T-helper 1 cell treated with Interleukin-12 subunit alpha and Interleukin-12 subunit beta and Interleukin-4 antibody, amounts not matched to agents 30 μg/mL and 1 μg/mL, for 36 hours (primary cell): ENCODE results near the gene SFXN4.
A peak's percentile ranks its signal among the peaks of the same experiment; 100 is the strongest.
"Not testable (repeated sequence)": the region's sequence is repeated elsewhere in the genome, so short reads cannot be mapped to it uniquely, and the experiment has no call there.

Experiments
- H3K27ac Mint-ChIP-seq: one replicate; pipeline ENCODE4 v1.8.0; 2021; ENCODE audit warnings: mild to moderate bottlenecking, mixed read lengths
- H3K27me3 Mint-ChIP-seq: one replicate; pipeline ENCODE4 v1.8.0; 2021; ENCODE audit warnings: low read depth, mixed read lengths
- H3K36me3 Mint-ChIP-seq: one replicate; pipeline ENCODE4 v1.8.0; 2021; ENCODE audit warnings: low read depth, mixed read lengths
- H3K4me1 Mint-ChIP-seq: one replicate; pipeline ENCODE4 v1.8.0; 2021; ENCODE audit warnings: low read depth, mixed read lengths
- H3K4me3 Mint-ChIP-seq: one replicate; pipeline ENCODE4 v1.8.0; 2021; ENCODE audit warnings: mild to moderate bottlenecking, moderate library complexity, mixed read lengths
- H3K9me3 Mint-ChIP-seq: one replicate; pipeline ENCODE4 v1.8.0; 2021; ENCODE audit warnings: mixed read lengths

Gene SFXN4

DNA sequence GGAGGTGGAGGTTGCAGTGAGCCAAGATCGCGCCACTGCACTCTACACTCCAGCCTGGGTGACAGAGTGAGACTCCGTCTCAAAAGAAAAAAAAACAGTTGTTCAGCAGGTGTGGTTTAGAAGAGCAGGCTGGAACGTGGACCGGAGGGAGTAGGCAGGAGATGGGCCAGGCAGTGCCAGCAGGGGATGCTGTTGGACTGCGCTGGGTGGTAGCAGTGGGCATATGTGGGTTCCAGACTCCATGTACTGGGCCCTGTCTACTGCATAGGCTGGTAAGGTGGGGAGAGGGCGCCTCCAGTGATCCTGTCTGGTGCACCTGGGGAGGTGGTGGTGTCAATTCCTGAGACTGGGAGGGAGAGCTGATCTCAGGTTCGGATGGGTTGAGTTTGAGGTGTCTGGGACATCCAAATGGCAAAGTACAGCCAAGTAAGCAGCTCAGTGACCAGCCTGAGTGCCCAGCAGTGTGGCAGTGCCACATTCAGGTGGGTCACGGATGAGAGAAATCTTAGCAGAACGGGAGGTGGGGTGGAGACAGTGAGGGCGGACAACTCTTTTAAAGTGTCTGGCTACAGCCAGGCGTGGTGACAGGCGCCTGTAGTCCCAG lies 25.9 kb downstream of the SFXN4 start:
- Mint-ChIP-seq H3K36me3 (peaks cover 18% of the 10 kb centered on the region), H3K27me3 (no peaks in the 10 kb centered on the region), H3K4me1 (peaks cover 22% of the 10 kb centered on the region), H3K9me3 (no peaks in the 10 kb centered on the region), H3K4me3 (no peak overlapping the region), H3K27ac (peak overlapping the region; percentile 20)

DNA sequence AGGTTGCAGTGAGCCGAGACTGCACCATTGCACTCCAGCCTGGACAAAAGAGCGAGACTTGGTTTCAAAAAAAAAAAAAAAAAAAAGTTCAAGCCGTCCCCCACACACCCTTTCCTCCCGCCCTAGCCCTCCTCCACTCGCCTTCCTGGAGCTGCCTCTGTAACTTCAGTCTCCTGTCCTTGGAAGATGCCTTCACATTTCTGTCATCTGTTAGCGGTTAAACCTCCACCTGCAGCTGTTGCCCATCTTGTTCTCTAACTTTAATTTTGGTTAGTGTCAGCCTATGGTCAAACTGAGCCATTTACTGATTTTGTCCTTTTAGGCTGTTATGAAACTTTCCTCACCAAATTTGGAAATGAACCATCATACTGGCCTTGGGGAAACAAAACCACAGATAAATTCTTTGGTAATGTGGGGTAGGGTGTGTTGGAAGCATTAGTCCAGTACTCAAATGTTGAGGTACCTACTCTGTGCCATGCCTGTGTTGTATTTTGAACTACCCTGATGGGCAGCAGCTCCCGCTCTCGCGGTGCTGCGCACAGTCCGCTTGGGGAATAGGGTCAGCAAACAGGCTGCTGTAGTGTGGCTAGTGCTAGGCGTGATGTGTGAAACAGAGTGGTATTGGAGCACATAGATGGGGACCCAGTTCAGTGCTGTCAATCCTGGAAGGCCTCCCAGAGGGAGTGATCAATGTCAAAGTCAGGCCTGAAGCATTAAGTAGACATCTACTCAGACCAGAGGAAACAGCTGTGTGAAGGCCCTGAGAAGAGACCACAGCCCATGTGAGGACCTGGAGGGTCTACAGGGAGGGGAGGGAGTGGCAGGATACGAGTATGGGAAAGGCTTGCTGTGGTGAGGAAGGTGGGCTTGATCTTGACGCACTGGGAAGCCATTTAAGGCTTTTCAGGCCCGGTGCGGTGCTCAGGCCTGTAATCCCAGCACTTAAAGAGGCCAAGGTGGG lies 26.9 kb downstream of the SFXN4 start:
- H3K9me3 Mint-ChIP-seq, result no peaks in the 10 kb centered on the region
- peaks cover 21% of the 10 kb centered on the region for H3K36me3 Mint-ChIP-seq
- H3K27me3 Mint-ChIP-seq, result no peaks in the 10 kb centered on the region
- H3K27ac Mint-ChIP-seq, result peak overlapping the region; percentile 20
- no peak overlapping the region for H3K4me3 Mint-ChIP-seq
- peaks cover 27% of the 10 kb centered on the region for H3K4me1 Mint-ChIP-seq

DNA sequence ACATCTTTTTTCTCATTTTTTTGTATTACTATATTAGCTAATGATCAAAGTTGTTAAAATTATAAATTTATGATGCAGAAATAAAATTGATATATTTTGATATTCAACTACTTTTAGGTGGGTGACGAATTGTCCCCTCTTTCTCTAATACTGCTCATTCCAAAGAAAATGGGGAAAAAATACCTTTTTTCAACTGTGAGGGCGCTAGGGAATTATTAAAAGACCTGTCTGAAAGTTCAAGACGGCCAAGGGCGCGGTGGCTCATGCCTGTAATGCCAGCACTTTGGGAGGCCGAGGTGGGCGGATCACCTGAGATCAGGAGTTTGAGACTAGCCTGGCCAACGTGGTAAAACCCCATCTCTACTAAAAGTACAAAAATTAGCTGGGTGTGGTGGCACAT lies 27.6 kb downstream of the SFXN4 start:
- Mint-ChIP-seq H3K36me3 (peaks cover 28% of the 10 kb centered on the region), H3K4me1 (peaks cover 34% of the 10 kb centered on the region)
- not testable (repeated sequence) for H3K9me3 Mint-ChIP-seq, H3K27me3 Mint-ChIP-seq, H3K27ac Mint-ChIP-seq, H3K4me3 Mint-ChIP-seq

- Mint-ChIP-seq H3K4me3 (no peak overlapping the region), H3K27me3 (no peaks in the 10 kb centered on the region), H3K9me3 (no peaks in the 10 kb centered on the region), H3K4me1 (peaks cover 49% of the 10 kb centered on the region), H3K27ac (peak overlapping the region; percentile 42), H3K36me3 (peaks cover 42% of the 10 kb centered on the region)
Observed at GRCh38 chr10:119136084-119136483, 29.4 kb downstream of the SFXN4 start.

DNA sequence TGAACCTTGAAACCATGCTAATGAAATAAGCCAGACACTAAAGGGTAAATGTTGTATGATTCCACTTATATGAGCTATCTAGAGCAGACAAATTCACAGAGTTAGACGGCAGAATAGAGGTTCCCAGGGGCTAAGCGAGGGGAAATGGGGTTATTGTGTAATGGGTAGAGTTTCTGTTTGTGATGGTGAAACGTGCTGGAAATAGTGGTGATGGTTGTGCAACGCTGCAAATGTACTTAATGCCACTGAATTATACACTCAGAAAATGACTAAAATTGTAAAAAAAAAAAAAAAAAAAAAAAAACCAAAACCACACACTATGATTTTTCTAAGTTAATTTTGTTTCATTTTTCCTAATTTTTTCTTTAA lies 30.0 kb downstream of the SFXN4 start:
- Mint-ChIP-seq H3K4me3 (peak overlapping the region; percentile 70), H3K27me3 (no peaks in the 10 kb centered on the region), H3K36me3 (peaks cover 48% of the 10 kb centered on the region), H3K4me1 (peaks cover 55% of the 10 kb centered on the region), H3K9me3 (no peaks in the 10 kb centered on the region), H3K27ac (peak overlapping the region; percentile 42)

DNA sequence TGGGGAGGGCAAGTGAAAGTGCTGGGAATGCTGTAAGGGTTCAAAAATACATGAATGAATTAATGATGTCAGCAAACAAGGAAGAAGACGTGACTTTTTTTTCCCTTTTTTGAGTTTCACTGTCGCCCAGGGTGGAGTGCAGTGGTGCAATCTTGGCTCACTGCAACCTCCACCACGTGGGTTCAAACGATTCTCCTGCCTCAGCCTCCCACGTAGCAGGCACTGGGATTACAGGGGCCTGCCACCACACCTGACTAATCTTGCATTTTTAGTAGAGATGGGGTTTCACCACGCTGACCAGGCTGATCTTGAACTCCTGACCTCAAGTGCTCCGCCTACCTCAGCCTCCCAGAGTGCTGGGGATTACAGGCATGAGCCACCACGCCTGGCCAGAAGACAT lies 31.6 kb downstream of the SFXN4 start:
- Mint-ChIP-seq H3K36me3 (peaks cover 55% of the 10 kb centered on the region), H3K9me3 (no peaks in the 10 kb centered on the region), H3K27ac (peak overlapping the region; percentile 98), H3K4me3 (peak overlapping the region; percentile 50), H3K4me1 (peaks cover 61% of the 10 kb centered on the region), H3K27me3 (no peaks in the 10 kb centered on the region)

DNA sequence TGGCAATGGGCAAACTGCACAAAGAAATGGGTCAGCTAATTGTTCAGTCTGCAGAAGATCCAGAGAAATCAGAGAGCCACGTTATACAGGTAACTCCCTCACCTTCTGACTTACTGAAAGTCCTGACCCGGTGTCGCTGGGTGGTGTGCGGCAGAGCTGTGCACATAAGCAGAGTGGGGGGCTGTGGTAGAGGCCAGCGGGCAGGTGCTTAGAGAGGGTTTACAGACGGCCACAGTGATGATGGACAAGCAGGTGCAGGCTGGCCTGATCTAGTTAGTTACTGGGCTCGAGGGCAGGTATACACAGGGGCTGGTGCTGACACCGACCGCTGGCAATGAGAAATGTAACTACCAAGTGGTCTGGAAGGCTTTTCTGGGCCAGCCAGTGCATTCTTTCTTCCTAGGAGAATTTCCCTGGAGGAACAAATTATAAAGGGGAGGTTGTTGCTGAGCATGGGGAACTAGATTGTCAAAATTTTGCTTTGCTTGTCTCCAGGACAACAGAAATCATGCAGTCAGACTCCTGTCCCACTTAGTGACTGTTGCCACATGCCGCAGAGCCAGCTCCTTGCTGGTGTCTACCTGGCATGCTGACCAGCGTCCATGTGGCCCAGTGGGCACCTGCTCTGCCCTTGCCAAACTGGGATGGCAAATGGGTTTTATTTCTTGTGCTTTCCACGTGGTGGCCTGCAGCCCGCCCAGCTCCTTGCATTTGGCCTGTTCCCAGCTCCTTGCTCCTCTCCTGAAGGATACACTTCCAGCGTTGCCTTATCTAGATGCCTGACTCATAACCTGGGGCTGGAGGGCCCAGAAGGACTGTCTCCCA lies 32.8 kb downstream of the SFXN4 start:
- no peaks in the 10 kb centered on the region for H3K9me3 Mint-ChIP-seq
- H3K4me1 Mint-ChIP-seq, result peaks cover 56% of the 10 kb centered on the region

DNA sequence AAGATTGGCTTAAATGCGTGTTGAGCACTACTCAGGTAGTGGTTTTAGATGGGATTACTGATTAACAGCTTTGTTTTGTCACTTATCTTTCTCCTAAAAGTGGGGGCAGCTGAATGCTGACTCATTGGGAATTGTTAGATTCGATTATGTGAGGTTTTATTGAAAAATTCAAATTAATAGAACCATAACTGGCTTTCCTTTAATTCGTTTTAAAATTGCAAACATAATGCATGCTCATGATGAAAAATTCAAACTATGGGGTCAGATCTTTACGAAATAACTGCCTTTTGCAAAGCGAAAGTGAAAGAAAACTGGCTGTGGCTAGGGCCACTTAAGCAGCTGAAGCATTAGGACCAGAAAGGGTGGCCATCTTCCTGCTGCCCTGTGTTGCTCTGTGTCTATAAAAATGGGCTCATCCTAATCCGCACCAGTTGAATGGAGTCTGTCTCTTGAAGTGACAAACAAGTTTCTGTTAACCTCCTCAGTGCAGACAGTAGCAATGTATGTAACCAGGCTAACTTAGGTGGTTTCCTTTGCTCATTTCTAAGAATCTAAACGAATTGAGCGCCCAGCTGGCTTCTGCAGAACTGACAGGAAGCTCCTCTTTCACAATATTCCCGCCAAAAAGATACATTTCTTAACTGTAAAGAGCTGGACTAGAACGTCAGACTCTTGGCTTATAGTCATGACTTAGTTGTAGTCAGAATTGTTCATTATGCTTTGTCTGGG lies 33.8 kb downstream of the SFXN4 start:
- Mint-ChIP-seq H3K27ac (peak overlapping the region; percentile 98), H3K27me3 (no peaks in the 10 kb centered on the region), H3K4me1 (peaks cover 56% of the 10 kb centered on the region), H3K9me3 (no peaks in the 10 kb centered on the region), H3K4me3 (peak overlapping the region; percentile 84), H3K36me3 (peaks cover 57% of the 10 kb centered on the region)

More for the DNA sequence above, 32.8 kb downstream of the SFXN4 start:
- Mint-ChIP-seq H3K27me3 (no peaks in the 10 kb centered on the region), H3K4me3 (peak overlapping the region; percentile 84), H3K36me3 (peaks cover 57% of the 10 kb centered on the region), H3K27ac (peak overlapping the region; percentile 98)

- Mint-ChIP-seq H3K27ac (peak overlapping the region; percentile 66), H3K36me3 (peaks cover 60% of the 10 kb centered on the region), H3K27me3 (no peaks in the 10 kb centered on the region), H3K9me3 (no peaks in the 10 kb centered on the region), H3K4me3 (no peak overlapping the region), H3K4me1 (peaks cover 49% of the 10 kb centered on the region)
Observed at GRCh38 chr10:119129721-119130120, 35.8 kb downstream of the SFXN4 start.

DNA sequence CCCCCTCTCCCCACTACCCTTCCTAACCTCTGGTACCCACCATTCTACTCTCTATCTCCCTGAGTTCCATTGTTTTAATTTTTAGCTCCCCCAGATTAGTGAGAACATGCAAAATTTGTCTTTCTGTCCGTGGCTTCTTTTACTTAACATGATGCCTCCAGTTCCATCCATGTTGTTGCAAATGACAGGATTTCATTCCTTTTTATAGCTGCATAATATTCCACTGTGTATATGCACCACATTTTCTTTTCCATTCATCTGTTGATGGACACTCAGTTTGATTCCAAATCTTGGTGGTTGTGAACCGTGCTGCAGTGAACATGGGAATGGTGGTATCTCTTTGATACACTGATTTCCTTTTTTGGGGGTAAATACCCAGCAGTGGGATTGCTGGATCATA lies 39.6 kb downstream of the SFXN4 start:
- no peaks in the 10 kb centered on the region for H3K9me3 Mint-ChIP-seq
- H3K36me3 Mint-ChIP-seq, result peaks cover 51% of the 10 kb centered on the region
- H3K4me3 Mint-ChIP-seq, result no peak overlapping the region
- no peaks in the 10 kb centered on the region for H3K27me3 Mint-ChIP-seq
- H3K4me1 Mint-ChIP-seq, result peaks cover 23% of the 10 kb centered on the region
- no peak overlapping the region for H3K27ac Mint-ChIP-seq

DNA sequence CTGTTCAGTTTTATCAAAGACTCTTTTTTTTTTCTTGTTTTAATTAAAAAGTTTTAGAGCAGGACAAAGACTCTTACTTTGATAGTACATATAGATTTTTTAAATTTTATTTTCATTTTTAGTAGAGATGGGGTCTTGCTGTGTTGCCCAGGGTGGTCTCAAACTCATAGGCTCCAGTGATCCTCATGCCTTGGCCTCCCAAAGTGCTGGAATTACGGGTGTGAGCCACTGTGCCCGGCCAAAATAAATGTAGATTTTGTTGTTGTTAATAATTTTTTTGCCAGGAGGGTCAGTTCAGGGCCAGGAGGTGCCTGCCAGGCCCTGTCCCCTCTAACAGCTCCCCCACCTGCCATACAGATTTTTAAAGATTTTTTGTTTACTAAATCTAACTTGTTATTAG lies 44.6 kb downstream of the SFXN4 start:
- H3K4me1 Mint-ChIP-seq, result peaks cover 8% of the 10 kb centered on the region
- no peaks in the 10 kb centered on the region for H3K9me3 Mint-ChIP-seq
- no peaks in the 10 kb centered on the region for H3K27me3 Mint-ChIP-seq
- H3K27ac Mint-ChIP-seq, result no peak overlapping the region
- no peak overlapping the region for H3K4me3 Mint-ChIP-seq
- H3K36me3 Mint-ChIP-seq, result peaks cover 39% of the 10 kb centered on the region

DNA sequence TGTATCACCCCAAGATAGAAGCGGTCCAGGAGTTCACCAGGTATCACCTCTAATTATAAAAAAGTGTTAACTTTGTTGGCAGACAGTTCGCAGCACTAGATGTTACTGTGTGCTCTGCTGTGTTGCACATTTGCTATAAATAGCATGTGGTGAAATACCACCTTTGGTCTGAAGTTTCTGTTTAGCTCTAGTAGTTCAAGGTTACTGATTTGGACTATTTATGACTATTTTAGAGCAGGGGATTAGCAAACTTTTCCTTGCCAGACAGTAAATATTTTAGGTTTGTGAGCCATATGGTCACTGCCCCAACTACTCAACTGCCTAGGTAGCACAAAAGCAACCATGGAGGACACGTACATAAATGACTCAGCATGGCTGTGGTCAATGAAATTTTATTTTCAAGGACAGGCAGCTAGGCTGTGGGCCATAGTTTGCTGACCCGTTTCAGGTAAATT lies 45.1 kb downstream of the SFXN4 start:
- peak overlapping the region; percentile 57 for H3K27ac Mint-ChIP-seq
- no peaks in the 10 kb centered on the region for H3K9me3 Mint-ChIP-seq
- H3K4me3 Mint-ChIP-seq, result no peak overlapping the region
- peaks cover 8% of the 10 kb centered on the region for H3K4me1 Mint-ChIP-seq
- H3K27me3 Mint-ChIP-seq, result no peaks in the 10 kb centered on the region
- H3K36me3 Mint-ChIP-seq, result peaks cover 37% of the 10 kb centered on the region

DNA sequence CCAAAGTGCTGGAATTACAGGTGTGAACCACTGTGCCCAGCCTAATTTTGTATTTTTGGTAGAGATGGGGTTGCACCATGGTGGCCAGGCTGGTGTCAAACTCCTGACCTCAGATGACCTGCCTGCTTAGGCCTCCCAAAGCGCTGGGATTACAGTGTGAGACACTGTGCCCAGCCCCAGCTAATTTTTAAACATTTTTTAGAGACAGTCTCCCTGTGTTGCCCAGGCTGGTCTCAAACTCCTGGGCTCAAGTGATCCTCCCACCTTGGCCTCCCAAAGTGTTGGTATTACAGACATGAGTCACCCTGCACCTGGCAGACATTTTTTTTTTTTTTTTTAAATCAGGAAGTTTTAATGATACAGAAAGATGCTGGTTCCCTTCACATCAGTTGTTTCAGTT lies 46.1 kb downstream of the SFXN4 start:
- H3K27ac Mint-ChIP-seq, result peak overlapping the region; percentile 7
- H3K4me1 Mint-ChIP-seq, result peaks cover 9% of the 10 kb centered on the region
- H3K9me3 Mint-ChIP-seq, result no peaks in the 10 kb centered on the region

GRCh38 chr10:119118231-119118630 lies 47.3 kb downstream of the SFXN4 start:
- H3K4me1 Mint-ChIP-seq, result peaks cover 18% of the 10 kb centered on the region
- no peak overlapping the region for H3K4me3 Mint-ChIP-seq
- H3K36me3 Mint-ChIP-seq, result peaks cover 45% of the 10 kb centered on the region
- H3K27me3 Mint-ChIP-seq, result no peaks in the 10 kb centered on the region
- no peak overlapping the region for H3K27ac Mint-ChIP-seq
- H3K9me3 Mint-ChIP-seq, result no peaks in the 10 kb centered on the region

More for the DNA sequence above, 46.1 kb downstream of the SFXN4 start:
- Mint-ChIP-seq H3K36me3 (peaks cover 38% of the 10 kb centered on the region), H3K4me3 (no peak overlapping the region), H3K27me3 (no peaks in the 10 kb centered on the region)
